Heart left ventricle (tissue), 16 donors: ENCODE results near the gene IP6K2. TPM values are rescaled to one million over a fixed set of nuclear protein-coding genes. Genes with fewer than 3 reads are reported as not detected.
A peak's percentile ranks its signal among the peaks of the same experiment; 100 is the strongest.

Experiments used
- ATAC-seq, 4 donors: fragments of 200-7000 bp; cut with Tn5 transposase; one replicate each; pipeline ENCODE4 v1.9.1; 2020 to 2022; ENCODE audit warnings: moderate library complexity in 4 of 4, mild to moderate bottlenecking in 3 of 4, moderate number of reproducible peaks in 1 of 4
- DNase-seq, 5 donors: peaks; one replicate each; pipeline ENCODE4 v3.0.0-alpha.2; 2020
- H3K27ac ChIP-seq, 12 donors: fragments of 200-600 bp; sonication (generic) in 4 of 12; one replicate each; pipeline versions ENCODE4 v1.5.0 to v1.8.0; 2016 to 2022; ENCODE audit warnings: mild to moderate bottlenecking in 2 of 12
- H3K27me3 ChIP-seq, 9 donors: fragments of 200-600 bp; sonication (generic) in 2 of 9; one replicate each; pipeline versions ENCODE4 v1.5.1 to v1.8.0; 2016 to 2022; ENCODE audit warnings: mild to moderate bottlenecking in 3 of 9
- H3K36me3 ChIP-seq, 9 donors: fragments of 200-600 bp; sonication (generic) in 2 of 9; one replicate each; pipeline versions ENCODE4 v1.5.0 to v1.8.0; 2018 to 2022; ENCODE audit warnings: mild to moderate bottlenecking in 2 of 9
- H3K4me1 ChIP-seq, 12 donors: fragments of 200-600 bp; sonication (generic) in 4 of 12; one replicate each; pipeline versions ENCODE4 v1.5.0 to v1.8.0; 2016 to 2022; ENCODE audit warnings: mild to moderate bottlenecking in 3 of 12
- H3K4me3 ChIP-seq, 12 donors: fragments of 200-600 bp; sonication (generic) in 4 of 12; one replicate each; pipeline versions ENCODE4 v1.5.0 to v1.8.0; 2017 to 2022; ENCODE audit warnings: mild to moderate bottlenecking in 9 of 12, moderate library complexity in 4 of 12
- H3K9me3 ChIP-seq, 12 donors: fragments of 200-600 bp; sonication (generic) in 4 of 12; one replicate each; pipeline versions ENCODE4 v1.5.0 to v1.8.0; 2016 to 2022; ENCODE audit warnings: mild to moderate bottlenecking in 1 of 12
- POLR2A ChIP-seq, 2 donors: fragments of 450-650 bp; IDR thresholded peaks; one replicate each; pipeline ENCODE4 v1.6.1; 2017; ENCODE audit warnings: antibody characterized with exemption in 2 of 2, mild to moderate bottlenecking in 2 of 2, moderate library complexity in 2 of 2
- WGBS, 4 donors: extraction: QIAGEN DNeasy Blood & Tissue Kit in 2 of 4; methylation state at CpG; one replicate each; pipeline versions ENCODE4 v1.1.5 to v1.1.7; 2013 to 2018; 5-methylcytosine and 5-hydroxymethylcytosine counted together
- intact Hi-C, 10 donors: fragments of 100-400 bp; cut with DNase I; formaldehyde crosslinking; loops; one replicate each; pipeline versions ENCODE4 v1.11.1 to v1.14.2; 2022
- polyA plus RNA-seq, 2 donors: library from polyadenylated mRNA; stranded (reverse); fragments of 200-250 nt; gene quantifications; one replicate each; pipeline ENCODE4 v1.2.3, GENCODE V29; 2013
- total RNA-seq, 9 donors: library from RNA; depleted of rRNA in 2 of 9; stranded (reverse); fragments of >200 nt in 2 of 9; fragmentation: NEBNext Ultra II Directional in 3 of 9; extraction: Animal tissue kit (Norgen Biotek cat#: 25700) in 3 of 9; gene quantifications; one replicate each; pipeline versions ENCODE4 v1.1.0 to v1.2.4, GENCODE V29; 2016 to 2023
- TF ChIP-seq, protein P1 (sequence below), 12 donors: fragments of 200-600 bp; sonication (generic) in 4 of 12; IDR thresholded peaks; one replicate each; pipeline versions ENCODE4 v1.5.0 to v1.8.0; 2018 to 2022; ENCODE audit warnings: antibody characterized with exemption in 12 of 12, mild to moderate bottlenecking in 5 of 12
- donor health status: ischemic (EF 13 %, LVEDD 7.1; RV severe dilation, severe dysfunction).
- donor health status: healthy with polysubstance abuse.
- donor health status: DM: no; HTN: yes; CAD: no.
- donor health status: DM: no; HTN: no; CAD: no.
- donor health status: ischemic (EF 25% LVEDD 6.9; RV normal size, moderate dysfunction).
- donor health status: ischemic (EF 25% LVEDD 5.7; RV mildly dilated, moderate dysfunction).
- donor health status: healthy.
- donor health status: DM: yes; HTN: yes; CAD: no.
- donor health status: ischemic (EF 35%, LVEDD 5.7; RV mildly dilated, moderate dysfunction).
- donor health status: nonischemic (EF 11% LVEDD 7.7; RV severe dilation, severe dysfunction).
- donor health status: DM: yes; HTN: yes; CAD: no.
- donor health status: PGD.
- donor health status: ischemic (EF 29% LVEDD 5.4; RV normal size, mild dysfunction).
- donor health status: nonischemic (EF 23%, LVEDD 6.1; RV moderate dilation, normal function).

Gene IP6K2
- total and polyA plus RNA-seq, 11 donors, result 14.1 to 42.7 (median 26.2) TPM

GRCh38 chr3:48662145-48662752, 54.8 kb downstream of the IP6K2 start:
- Histone ChIP-seq H3K27me3 (peaks cover 0 to 33% (median 6%) of the 10 kb centered on the region in 9 donors), H3K4me3 (peak overlapping the region in 7 of 12 donors; percentile 4 to 68 (median 60))
- intact Hi-C loops, result no loop called here

DNA sequence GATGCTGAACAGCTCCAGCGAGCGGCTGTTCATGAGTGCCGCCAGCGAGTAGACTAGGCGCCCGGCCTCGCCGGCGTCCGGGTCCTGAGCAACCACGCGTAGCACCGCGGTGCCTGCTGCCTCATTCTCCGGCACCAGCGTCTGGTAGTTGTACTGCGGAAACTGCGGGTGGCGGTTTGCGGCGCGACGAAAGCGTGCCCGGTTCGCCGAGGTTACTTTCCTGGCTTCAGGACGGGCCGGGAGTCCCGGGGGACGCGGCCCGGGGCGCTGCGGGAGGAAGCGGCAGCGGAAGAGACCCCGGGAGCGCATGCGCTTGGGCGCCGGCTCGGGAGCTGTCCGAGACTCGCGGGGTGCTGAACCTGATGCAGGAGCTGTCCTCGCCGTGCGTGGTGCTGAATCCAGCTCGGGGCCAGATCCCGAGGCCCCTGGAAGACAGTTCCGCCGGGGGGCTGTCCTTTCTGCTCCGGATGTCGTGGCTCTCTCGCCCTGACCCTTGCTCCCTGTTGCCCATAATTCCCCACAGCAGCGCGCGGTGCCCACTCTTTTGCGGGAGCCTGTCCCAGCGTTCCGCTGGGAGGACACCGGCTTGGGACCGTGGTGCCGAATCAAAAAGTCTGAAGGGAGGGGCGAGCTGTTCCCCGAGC, 55.4 kb downstream of the IP6K2 start:
- DNase-seq (peak; percentile 55 to 83 (median 60)), ATAC-seq (peak in 2 of 4 donors; percentile 12 to 48)
- Histone ChIP-seq H3K9me3 (no peaks in the 10 kb centered on the region), H3K4me3 (peak overlapping the region in 11 of 12 donors; percentile 6 to 55 (median 43)), H3K36me3 (peaks cover 0 to 5% (median 0%) of the 10 kb centered on the region in 9 donors), H3K27ac (no peak overlapping the region), H3K27me3 (peaks cover 0 to 33% (median 6%) of the 10 kb centered on the region in 9 donors), H3K4me1 (peaks cover 0 to 39% (median 15%) of the 10 kb centered on the region in 12 donors)
- 1 to 2% (median 2%) methylated on average over 34 to 67 of the region's 67 CpGs for WGBS, 4 donors
- no peak for TF ChIP-seq POLR2A (IDR thresholded peaks at IDR 0.05)
- TF ChIP-seq, protein P1, sequence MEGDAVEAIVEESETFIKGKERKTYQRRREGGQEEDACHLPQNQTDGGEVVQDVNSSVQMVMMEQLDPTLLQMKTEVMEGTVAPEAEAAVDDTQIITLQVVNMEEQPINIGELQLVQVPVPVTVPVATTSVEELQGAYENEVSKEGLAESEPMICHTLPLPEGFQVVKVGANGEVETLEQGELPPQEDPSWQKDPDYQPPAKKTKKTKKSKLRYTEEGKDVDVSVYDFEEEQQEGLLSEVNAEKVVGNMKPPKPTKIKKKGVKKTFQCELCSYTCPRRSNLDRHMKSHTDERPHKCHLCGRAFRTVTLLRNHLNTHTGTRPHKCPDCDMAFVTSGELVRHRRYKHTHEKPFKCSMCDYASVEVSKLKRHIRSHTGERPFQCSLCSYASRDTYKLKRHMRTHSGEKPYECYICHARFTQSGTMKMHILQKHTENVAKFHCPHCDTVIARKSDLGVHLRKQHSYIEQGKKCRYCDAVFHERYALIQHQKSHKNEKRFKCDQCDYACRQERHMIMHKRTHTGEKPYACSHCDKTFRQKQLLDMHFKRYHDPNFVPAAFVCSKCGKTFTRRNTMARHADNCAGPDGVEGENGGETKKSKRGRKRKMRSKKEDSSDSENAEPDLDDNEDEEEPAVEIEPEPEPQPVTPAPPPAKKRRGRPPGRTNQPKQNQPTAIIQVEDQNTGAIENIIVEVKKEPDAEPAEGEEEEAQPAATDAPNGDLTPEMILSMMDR (IDR thresholded peaks at IDR 0.05), result no peak
- intact Hi-C loops, result no loop called here

More at GRCh38 chr3:48662145-48662752, 54.8 kb downstream of the IP6K2 start:
- DNase-seq, result no peak
- Histone ChIP-seq H3K4me1 (peaks cover 0 to 33% (median 14%) of the 10 kb centered on the region in 12 donors), H3K27ac (no peak overlapping the region), H3K36me3 (peaks cover 0 to 6% (median 0%) of the 10 kb centered on the region in 9 donors), H3K9me3 (no peaks in the 10 kb centered on the region)
- ATAC-seq, result no peak
- TF ChIP-seq, protein P1 (IDR thresholded peaks at IDR 0.05), result no peak
- no peak for TF ChIP-seq POLR2A (IDR thresholded peaks at IDR 0.05)
- WGBS, 4 donors, result 2 to 5% (median 3%) methylated on average over 16 to 46 of the region's 46 CpGs

- no peaks in the 10 kb centered on the region for H3K36me3 ChIP-seq
- intact Hi-C loops, result no loop called here
- H3K27me3 ChIP-seq, result peaks cover 0 to 33% (median 6%) of the 10 kb centered on the region in 9 donors
- no peak for ATAC-seq
- peak overlapping the region in 7 of 12 donors; percentile 30 to 54 (median 43) for H3K4me3 ChIP-seq
- WGBS, 4 donors, result 57 to 76% (median 64%) methylated on average over 31 to 61 of the region's 61 CpGs
- peaks cover 0 to 47% (median 21%) of the 10 kb centered on the region in 12 donors for H3K4me1 ChIP-seq
- no peak for DNase-seq
- H3K27ac ChIP-seq, result no peak overlapping the region
- no peaks in the 10 kb centered on the region for H3K9me3 ChIP-seq
- TF ChIP-seq, protein P1 (IDR thresholded peaks at IDR 0.05), result no peak
- no peak for TF ChIP-seq POLR2A (IDR thresholded peaks at IDR 0.05)
These were observed 56.1 kb downstream of the IP6K2 start for GRCh38 chr3:48660800-48661400.

DNA sequence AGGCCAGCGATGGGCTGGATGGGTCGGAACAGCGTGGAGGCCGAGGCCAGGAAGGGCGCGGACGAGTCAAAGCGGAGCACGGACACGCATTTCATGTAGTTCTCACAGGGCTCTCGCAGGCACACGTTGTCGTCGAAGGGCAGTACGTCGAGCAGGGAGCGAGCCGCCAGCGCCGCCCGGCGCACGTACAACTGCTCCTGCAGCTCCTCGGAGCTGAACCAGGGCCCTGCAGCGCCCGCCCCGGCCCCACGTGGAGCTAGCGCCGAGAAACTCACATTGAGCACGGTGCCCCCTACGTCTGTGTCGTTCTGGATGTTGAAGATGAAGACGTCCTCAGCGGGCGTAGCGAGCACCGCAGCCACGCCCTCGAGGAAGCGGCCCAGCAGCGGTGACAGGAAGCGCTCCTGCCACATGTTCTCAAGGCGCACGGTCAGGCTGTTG, 60.2 kb downstream of the IP6K2 start:
- intact Hi-C loops, result no loop called here
- peak overlapping the region in 11 of 12 donors; percentile 27 to 79 (median 70) for H3K27ac ChIP-seq

More for the DNA sequence above, 60.2 kb downstream of the IP6K2 start:
- no peaks in the 10 kb centered on the region for H3K9me3 ChIP-seq
- TF ChIP-seq POLR2A (IDR thresholded peaks at IDR 0.05), result no peak
- TF ChIP-seq, protein P1 (IDR thresholded peaks at IDR 0.05), result no peak
- 39 to 76% (median 43%) methylated on average over 35 to 45 of the region's 45 CpGs for WGBS, 4 donors
- peaks cover 0 to 13% (median 1%) of the 10 kb centered on the region in 9 donors for H3K27me3 ChIP-seq
- DNase-seq, result no peak
- ATAC-seq, result no peak
- peaks cover 0 to 29% (median 18%) of the 10 kb centered on the region in 12 donors for H3K4me1 ChIP-seq
- no peaks in the 10 kb centered on the region for H3K36me3 ChIP-seq
- peak overlapping the region; percentile 33 to 83 (median 68) for H3K4me3 ChIP-seq
